Mammary epithelial cell (primary cell): Measurements from ENCODE around the gene RNF43.

Experiments
- CTCF ChIP-seq, 2 donors: IDR thresholded peaks in 1 of 2; conservative IDR thresholded peaks in 1 of 2; 2 replicates each; pipeline ENCODE4 v1.5.1; 2011 to 2012; ENCODE audit warnings: inconsistent platforms in 2 of 2, low read length in 2 of 2, mild to moderate bottlenecking in 2 of 2, control low read depth in 1 of 2, low read depth in 1 of 2; ENCODE audit not compliant: insufficient read depth in 1 of 2; ENCODE audit errors: extremely low read depth in 1 of 2
- EZH2 ChIP-seq: IDR thresholded peaks from 2 replicates; pipeline ENCODE4 v1.6.1; 2012; ENCODE audit warnings: low read length, inconsistent platforms, borderline replicate concordance

GRCh38 chr17:58394534-58395223 is 22.7 kb downstream of the RNF43 start:
- TF ChIP-seq CTCF (conservative IDR thresholded peaks at IDR 0.05 in 1 of 2, IDR thresholded peaks at IDR 0.05 in 1 of 2; ENCODE audit: extremely low read depth in 1 of 2, insufficient read depth in 1 of 2, low read depth in 1 of 2, low read length in 2 of 2): no peak
- no peak for TF ChIP-seq EZH2
